ENCODE data around the gene BICDL1. TPM values are rescaled to one million over a fixed set of nuclear protein-coding genes. Genes with fewer than 3 reads are reported as not detected.
"Not testable (repeated sequence)": the region's sequence is repeated elsewhere in the genome, so short reads cannot be mapped to it uniquely, and the experiment has no call there.

BICDL1 gene
- total RNA-seq, 1 donor from 2014 or later: 24.5 TPM

- FAIRE-seq: no peak
Observed at GRCh38 chr12:119998471-119999245, 9.6 kb downstream of the BICDL1 start.

GRCh38 chr12:120000556-120000955 lies 11.5 kb downstream of the BICDL1 start:
- DNase-seq (ENCODE audit: low spot score in 2 of 2) (no peak), FAIRE-seq (no peak)

More at GRCh38 chr12:119998471-119999245, 9.6 kb downstream of the BICDL1 start:
- DNase-seq (ENCODE audit: low spot score in 2 of 2): no peak

- FAIRE-seq (no peak), DNase-seq (ENCODE audit: low spot score in 2 of 2) (no peak)
Observed at GRCh38 chr12:120006258-120006975, 17.4 kb downstream of the BICDL1 start.

GRCh38 chr12:120007272-120007671 lies 18.2 kb downstream of the BICDL1 start:
- FAIRE-seq (no peak), DNase-seq (ENCODE audit: low spot score in 2 of 2) (no peak)

GRCh38 chr12:120010661-120011230 lies 21.7 kb downstream of the BICDL1 start:
- FAIRE-seq: no peak

GRCh38 chr12:120012067-120012621 lies 23.1 kb downstream of the BICDL1 start:
- DNase-seq (ENCODE audit: low spot score in 2 of 2) (peak in 1 of 2 donors; percentile 39), FAIRE-seq (no peak)

More at GRCh38 chr12:120010661-120011230, 21.7 kb downstream of the BICDL1 start:
- DNase-seq (ENCODE audit: low spot score in 2 of 2): no peak

- FAIRE-seq (no peak), DNase-seq (ENCODE audit: low spot score in 2 of 2) (no peak)
Observed at GRCh38 chr12:120013659-120014380, 24.8 kb downstream of the BICDL1 start.

- DNase-seq (ENCODE audit: low spot score in 2 of 2); FAIRE-seq: not testable (repeated sequence)
Observed at GRCh38 chr12:120014381-120014735, 25.3 kb downstream of the BICDL1 start.

- DNase-seq (ENCODE audit: low spot score in 2 of 2): no peak
- FAIRE-seq: no peak
Observed at GRCh38 chr12:120015313-120015712, 26.3 kb downstream of the BICDL1 start.

- not testable (repeated sequence) for DNase-seq (ENCODE audit: low spot score in 2 of 2); FAIRE-seq
Observed at GRCh38 chr12:120016199-120016598, 27.2 kb downstream of the BICDL1 start.

- no peak for DNase-seq (ENCODE audit: low spot score in 2 of 2)
- FAIRE-seq: no peak
Observed at GRCh38 chr12:120019197-120019596, 30.2 kb downstream of the BICDL1 start.

GRCh38 chr12:120019938-120020337 lies 30.9 kb downstream of the BICDL1 start:
- DNase-seq (ENCODE audit: low spot score in 2 of 2) (no peak), FAIRE-seq (no peak)

GRCh38 chr12:120024193-120024592 lies 35.2 kb downstream of the BICDL1 start:
- FAIRE-seq: no peak
- DNase-seq (ENCODE audit: low spot score in 2 of 2): no peak

GRCh38 chr12:120025640-120026039 lies 36.6 kb downstream of the BICDL1 start:
- FAIRE-seq: no peak
- DNase-seq (ENCODE audit: low spot score in 2 of 2): no peak

- FAIRE-seq: no peak
- no peak for DNase-seq (ENCODE audit: low spot score in 2 of 2)
Observed at GRCh38 chr12:120032242-120032641, 43.2 kb downstream of the BICDL1 start.

- DNase-seq (ENCODE audit: low spot score in 2 of 2) (no peak), FAIRE-seq (no peak)
Observed at GRCh38 chr12:120037851-120038250, 48.8 kb downstream of the BICDL1 start.

GRCh38 chr12:120039711-120040110 lies 50.7 kb downstream of the BICDL1 start:
- DNase-seq (ENCODE audit: low spot score in 2 of 2) (no peak), FAIRE-seq (no peak)

GRCh38 chr12:120041386-120042231 lies 52.6 kb downstream of the BICDL1 start:
- no peak for DNase-seq (ENCODE audit: low spot score in 2 of 2)
- no peak for FAIRE-seq

- FAIRE-seq; DNase-seq (ENCODE audit: low spot score in 2 of 2): not testable (repeated sequence)
Observed at GRCh38 chr12:120045367-120045766, 56.3 kb downstream of the BICDL1 start.

All from frontal cortex (tissue), 4 donors.